GM18868 (cell line): ENCODE data around the gene SLC30A4.
"Not testable (repeated sequence)": the region's sequence is repeated elsewhere in the genome, so short reads cannot be mapped to it uniquely, and the experiment has no call there.

Experiments used
- ATAC-seq: cut with Tn5 transposase; IDR thresholded peaks from one replicate; pipeline ENCODE4 v1.9.1; 2021; ENCODE audit warnings: mild to moderate bottlenecking, moderate library complexity; ENCODE audit not compliant: unreplicated experiment

Gene SLC30A4, protein sequence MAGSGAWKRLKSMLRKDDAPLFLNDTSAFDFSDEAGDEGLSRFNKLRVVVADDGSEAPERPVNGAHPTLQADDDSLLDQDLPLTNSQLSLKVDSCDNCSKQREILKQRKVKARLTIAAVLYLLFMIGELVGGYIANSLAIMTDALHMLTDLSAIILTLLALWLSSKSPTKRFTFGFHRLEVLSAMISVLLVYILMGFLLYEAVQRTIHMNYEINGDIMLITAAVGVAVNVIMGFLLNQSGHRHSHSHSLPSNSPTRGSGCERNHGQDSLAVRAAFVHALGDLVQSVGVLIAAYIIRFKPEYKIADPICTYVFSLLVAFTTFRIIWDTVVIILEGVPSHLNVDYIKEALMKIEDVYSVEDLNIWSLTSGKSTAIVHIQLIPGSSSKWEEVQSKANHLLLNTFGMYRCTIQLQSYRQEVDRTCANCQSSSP

DNA sequence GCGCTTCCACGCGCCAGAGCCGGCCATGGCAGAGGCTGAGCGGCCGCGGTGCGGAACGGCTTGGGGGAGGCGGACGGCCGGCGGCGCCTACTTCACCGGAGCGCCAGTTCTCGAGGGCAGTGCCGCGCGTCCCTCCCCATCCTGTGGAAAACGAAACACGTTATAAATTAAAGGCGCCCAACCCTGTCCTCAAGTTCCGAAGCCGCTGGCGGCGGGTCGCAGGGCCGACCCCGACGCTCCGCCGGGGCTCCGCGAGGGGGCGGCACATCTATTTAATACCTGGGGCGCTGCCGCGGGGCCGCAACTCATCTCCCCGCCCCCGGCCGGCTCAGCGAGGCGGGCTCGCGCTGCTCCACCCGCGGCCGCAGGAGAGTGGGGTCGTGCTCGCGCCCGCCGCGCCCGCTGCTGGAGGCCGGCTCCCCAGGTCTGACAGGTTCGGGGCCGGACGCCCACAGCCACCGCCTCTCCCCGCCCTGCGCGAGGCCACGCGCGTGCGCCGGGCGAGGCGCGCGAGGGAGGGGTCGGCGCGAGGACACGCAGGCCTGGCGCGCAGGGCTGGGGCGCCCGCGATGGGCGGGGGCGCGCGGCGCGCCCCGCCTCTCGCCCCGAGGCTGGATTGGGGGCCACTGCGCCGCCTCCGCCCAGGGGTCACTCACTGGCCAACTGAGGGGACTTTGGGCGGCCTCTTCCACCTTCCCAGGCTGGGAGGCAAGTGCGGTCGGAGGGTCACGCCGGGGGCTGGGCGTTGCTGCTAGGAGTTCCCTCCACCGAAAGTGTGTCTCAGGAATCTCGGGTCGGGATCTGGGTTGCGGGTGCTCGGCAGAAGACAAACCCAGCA lies at the start of gene SLC30A4:
Gene SLC30A4, minus strand, starts transcription at position 428 of the 838 bp plus-strand sequence. Its CDS starts 401 bp downstream, at position 27.
- peak; percentile 84 for ATAC-seq

DNA sequence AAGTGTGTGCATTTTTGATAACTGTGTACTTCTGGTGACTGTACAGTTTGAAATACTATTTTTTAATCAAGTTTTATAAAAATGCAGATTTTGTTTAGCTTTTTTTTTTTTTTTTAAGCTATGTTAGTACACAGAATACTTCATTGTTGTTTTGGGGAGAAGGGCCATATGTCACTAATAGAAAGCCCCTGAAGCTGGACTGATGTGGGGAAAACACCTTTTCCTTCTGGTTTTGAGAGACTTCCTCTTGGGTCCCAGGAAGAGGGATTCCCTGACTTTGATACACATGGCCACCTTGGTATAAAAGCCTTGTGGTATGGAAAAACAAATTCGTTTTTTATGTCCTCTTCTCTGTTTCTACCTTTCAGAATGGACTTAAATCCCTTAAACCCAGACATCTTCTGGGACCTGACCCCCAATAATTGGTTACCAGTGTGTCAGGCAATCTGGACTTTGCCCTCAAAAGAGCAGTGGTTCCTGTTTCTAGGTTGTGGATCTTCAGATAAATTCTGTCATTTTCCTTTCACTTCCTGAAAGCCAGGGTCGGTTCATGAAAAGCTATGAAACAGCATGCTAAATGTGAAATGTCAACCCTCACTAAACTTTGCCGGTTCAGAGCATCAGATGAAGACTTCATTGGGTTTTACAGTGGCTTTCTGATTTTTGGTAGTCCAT lies 33.5 kb upstream of the SLC30A4 start:
- ATAC-seq, result no peak

DNA sequence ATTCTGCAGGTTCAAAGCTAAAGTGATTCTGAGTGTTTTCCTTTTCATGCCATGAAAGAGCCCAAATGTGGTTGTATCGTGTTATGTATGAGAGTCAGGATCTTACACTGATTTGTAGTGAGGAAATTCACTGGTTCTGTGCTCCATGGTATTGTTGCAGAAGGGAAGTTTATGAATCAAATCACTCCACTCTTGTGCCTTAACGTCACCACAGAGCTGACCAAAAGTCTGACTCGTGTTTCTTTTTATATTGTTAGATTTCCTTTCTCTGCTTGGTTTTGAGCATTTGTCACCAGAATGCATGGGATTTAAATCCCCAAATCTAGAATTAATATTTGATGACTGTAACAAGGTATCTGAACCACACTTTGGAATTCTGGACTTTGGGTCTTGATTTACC lies 29.1 kb upstream of the SLC30A4 start:
- ATAC-seq, result no peak

DNA sequence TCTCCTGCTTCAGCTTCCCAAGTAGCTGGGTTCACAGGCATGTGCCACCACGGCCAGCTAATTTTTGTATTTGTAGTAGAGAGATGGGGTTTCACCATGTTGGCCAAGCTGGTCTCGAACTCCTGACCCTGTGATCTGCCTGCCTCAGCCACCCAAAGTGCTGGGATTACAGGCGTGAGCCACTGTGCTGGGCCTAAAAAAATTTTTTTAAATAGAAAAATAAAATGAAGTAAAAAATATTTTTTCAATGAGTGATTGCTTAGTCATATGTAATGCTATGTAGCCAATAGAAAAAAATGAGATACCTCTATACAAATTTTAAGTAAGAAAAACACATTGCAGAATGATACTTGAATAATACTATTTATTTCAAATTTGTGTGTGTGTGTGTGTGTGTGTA lies 27.9 kb upstream of the SLC30A4 start:
- ATAC-seq, result no peak

DNA sequence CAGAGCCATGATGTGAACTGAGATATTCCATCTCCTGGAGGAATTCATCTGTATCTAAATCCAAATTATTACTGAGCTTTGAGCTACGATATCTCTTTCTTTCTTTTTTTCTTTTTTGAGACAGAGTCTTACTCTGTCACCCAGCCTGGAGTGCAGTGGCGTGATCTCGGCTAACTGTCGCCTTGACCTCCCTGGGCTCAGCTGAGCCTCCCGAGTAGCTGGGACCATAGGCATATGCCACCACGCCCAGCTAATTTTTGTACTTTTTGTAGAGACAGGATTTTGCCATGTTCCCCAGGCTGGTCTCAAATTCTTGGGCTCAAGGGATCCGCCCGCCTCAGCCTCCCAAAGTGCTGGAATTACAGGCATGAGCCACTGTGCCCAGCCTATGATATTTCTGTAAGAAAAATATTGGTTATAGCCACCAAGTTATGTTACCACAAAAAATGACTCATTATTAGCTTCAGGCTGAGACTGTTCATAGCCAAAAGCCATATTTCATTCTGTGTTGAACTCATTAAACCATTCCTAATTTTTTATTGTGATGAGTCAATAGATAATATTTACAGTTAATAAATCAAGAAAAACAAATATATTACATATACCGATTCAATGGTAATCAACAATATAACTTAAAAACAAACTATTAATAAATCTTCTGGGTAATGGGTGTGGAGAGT lies 27.1 kb upstream of the SLC30A4 start:
- no peak for ATAC-seq

DNA sequence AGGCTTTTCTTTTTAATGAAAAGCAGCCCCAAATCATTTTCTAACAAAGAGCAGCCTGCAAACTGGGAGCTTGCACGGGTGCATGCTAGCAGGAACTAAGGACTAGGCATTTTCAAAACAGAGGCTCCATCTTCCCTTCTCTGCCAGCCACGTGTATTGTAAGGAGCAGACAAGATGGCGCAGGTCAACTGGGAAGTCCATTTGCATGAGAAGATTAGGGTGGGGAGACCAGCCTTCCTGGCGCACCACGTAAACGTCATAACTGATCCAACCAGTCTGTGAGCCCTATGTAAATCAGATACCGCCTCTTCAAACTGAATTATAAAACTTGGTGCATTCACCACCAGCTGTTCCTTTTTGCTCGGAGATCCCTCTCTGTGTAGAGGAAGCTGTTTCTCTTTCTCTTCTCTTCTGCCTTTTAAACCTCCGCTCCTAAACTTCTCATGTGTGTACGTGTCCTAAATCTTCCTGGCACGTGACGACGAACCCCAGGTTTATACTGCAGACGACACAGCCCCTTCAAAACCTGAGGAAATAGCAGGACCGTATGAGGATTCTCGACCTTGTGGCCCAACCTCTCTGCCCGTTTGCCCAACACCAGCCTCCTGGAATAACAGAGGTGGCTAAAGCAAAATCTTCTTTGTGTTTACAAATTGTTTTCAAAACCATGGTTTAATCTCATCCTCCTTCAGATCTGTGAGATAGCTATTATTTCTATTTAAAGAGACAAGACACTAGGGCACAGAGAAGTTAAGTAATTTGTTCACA lies 26.4 kb upstream of the SLC30A4 start:
- no peak for ATAC-seq

DNA sequence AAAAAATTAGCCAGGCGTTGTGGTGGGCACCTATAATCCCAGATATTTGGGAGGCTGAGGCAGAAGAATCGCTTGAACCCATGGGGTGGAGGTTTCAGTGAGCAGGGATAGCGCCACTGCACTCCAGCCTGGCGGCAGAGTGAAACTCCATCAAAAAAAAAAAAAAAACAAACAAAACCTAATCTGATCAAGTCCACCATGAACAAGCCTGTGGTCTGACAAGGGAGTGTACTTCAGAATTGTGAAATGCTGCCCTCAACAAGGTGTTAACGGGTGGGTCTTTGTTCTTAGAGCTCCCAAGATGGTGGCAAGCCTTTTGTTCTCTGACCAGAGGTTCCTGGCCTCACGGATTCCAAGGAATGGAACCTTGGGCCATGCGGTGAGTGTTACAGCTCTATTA lies 24.2 kb upstream of the SLC30A4 start:
- no peak for ATAC-seq

DNA sequence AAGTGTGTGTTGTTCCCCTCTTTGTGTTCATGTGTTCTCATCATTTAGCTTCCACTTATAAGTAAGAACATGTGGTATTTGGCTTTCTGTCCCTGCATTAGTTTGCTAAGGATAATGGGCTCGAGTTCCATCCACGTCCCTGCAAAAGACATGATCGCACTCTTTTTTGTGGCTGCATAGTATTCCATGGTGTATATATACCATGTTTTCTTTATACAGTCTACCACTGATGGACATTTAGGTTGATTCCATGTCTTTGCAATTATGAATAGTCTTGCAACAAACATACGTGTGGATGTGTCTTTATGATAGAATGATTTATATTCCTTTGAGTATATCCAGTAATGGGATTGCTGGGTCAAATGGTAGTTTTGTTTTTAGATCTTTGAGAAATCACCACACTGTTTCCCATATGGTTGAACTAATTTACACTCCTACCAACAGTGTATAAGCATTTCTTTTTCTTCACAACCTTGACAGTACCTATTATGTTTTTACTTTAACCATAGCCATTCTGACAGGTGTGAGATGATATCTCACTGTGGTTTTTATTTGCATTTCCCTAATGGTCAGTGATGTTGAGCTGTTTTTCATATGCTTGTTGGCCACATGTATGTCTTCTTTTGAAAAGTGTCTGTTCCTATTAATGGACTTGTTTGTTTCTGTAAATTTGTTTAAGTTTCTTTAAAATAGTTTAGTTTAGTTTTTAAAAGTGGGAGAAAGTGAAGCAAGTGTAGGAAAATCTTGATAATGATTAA lies 21.9 kb upstream of the SLC30A4 start:
- ATAC-seq, result no peak

DNA sequence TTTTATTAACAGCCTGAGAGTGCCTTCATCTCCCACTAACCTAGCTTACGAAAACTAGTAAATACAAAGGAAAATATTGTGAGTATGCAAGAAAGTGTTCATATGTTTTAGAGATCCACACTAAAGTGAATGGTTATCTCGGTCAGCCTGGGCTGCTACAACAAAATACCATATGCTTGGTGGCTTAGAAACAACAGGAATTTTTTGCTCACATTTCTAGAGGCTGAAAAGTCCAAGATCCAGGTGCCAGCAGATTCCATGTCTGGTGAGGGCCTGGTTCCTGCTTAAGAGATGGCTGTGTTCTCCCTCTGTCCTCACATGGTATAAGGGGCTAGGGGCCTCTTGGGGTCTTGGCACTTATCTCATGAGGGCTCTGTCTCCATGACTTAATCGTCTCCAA lies 20.5 kb upstream of the SLC30A4 start:
- no peak for ATAC-seq

DNA sequence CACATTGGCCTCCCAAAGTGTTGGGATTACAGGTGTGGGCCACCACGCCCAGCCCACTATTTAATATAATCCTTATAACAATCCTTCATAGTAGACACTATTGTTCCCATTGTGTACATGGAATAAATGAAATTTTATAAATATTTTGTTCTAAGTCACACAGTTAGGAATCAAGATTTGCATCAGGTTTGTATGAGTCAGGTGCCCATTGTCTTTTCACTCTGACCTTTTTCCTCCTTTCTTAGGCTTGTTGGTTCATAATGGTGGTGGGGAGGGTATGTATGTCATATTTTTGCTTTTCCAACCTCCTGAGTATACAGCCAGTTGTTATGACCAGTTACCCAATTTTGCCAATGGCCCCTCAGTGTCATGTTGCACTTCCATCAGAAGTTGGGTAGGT lies 18.0 kb upstream of the SLC30A4 start:
- ATAC-seq, result no peak

DNA sequence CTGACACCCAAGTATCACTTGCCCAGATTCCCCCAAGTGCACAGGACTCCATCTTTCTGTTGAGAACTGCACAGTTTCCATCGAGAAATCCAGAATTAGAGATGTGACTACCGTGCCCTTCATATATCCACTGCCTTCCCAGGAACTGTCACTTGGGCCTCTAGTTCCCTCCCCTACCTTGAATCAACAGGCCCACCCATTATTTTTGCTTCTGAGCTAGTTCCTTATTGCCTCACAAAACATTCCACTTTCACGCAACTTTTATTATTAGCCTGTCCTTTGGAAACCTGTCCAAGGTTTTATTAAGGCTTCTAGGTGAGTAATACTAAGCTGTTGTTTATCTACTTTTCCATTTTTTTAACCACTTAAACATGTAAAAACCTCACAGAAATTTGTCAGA lies 17.1 kb upstream of the SLC30A4 start:
- no peak for ATAC-seq

DNA sequence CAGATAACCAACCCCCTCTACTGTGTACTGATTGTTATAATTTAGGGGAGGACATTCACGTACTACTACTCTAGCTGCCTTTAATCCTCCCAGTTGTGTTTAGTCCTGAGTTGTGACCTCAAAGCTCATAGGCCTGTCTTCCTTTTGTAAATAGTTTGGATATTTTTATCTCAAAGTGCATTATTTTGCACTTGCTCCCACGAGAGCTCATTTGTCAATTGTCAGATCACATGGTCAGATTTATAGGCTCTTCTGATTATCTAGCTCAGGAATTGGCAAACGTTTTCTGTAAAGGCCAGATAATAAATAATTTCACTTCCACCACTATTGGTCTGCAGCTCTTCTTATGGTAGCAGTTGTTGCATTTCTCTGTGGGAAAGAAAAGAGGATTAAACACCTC lies 14.4 kb upstream of the SLC30A4 start:
- no peak for ATAC-seq

DNA sequence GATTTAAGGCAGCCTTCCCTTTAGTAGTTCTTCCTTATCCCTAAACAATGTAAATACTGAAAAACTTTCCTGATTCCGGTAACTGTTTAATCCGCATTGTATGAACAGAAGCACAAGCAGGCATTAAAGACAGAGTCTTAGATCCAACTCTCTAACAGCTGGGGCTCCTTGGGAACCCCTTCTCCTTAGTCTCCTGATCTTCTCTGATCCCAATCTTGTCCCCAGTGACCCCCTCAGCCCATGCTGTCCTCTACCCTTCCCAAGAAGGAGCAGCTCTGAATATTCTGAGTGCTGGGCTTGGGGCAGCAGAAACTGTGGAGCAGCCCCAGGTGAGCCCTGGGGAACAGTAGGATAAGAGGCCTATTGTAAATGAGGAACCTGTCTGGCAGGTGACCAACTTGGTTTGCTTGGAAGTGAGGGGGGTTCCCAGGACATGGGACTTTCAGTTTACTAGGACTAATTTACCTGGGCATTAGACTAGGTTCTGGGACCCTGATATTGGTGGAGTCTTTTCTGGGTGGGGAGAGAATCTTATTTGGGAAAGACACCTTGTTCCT lies 13.0 kb upstream of the SLC30A4 start:
- no peak for ATAC-seq

DNA sequence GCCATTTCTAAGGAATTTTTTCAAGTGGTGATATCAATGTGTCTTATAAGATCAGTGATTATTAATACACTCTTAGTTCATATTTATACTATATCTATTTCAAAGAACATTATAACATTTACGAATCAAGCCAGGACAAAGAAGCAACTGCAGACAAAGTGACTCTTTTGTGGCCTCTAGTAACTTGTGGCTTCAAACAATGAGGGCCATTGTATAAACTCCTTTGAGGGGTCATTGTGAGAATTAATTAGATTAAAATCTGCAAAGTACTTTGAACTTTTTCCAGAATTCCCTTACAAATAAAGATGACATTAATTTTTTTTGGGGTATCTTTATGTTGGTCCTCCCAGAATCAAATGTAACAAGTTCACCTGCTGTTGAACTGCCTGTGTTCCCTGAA lies 12.3 kb upstream of the SLC30A4 start:
- no peak for ATAC-seq

DNA sequence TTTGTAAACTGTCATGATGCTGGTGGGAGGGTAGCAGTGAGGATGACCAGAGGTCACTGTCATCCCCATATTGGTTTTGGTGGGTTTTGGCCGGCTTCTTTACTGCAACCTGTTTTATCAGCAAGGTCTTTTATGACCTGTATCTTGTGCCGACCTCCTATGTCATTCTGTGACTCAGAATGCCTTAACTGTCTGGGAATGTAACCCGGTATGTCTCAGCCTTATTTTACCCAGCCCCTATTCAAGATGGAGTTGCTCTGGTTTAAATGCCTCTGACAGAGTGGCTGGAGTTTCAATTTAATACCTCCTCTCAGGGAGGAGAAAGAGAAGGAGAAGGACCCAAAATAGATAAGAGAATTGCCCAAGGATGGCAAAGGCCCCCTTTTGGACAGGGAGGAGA lies 10.3 kb upstream of the SLC30A4 start:
- not testable (repeated sequence) for ATAC-seq

DNA sequence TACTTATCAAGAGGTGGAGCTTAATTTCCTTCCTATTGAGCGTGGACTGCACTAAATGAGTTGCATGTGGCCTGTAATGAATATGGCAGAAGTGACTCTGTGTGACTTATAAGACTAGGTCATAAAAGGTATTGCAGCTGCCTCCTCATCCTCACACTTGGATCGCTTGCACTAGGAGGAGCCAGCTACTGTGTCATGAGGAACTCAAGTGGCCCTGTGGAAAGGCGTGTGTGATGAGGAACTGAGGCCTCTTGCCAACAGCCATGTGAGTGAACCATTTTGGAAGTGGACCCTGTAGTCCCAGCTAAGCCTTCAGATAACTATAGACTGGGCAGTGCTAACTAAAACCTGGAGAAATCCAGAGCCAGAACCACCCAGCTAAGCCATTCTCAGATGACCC lies 7.1 kb upstream of the SLC30A4 start:
- no peak for ATAC-seq

DNA sequence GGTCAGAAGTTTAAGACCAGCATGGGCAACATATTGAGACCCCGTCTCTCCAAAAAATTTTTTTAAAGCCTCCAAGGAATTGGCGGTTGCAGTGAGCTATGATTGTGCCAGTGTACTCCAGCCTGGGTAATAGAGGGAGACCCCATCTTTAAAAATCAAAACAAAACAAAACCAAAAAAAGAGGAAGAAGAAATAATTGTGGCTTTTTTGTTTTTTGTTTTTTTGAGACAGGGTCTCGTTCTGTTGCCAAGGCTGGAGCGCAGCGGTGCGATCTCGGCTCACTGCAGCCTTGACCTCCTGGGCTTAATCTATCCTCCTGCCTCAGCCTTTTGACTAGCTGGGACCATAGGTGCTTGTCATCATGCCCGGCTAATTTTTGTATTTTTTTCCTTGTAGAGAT lies 4.5 kb upstream of the SLC30A4 start:
- ATAC-seq, result no peak

DNA sequence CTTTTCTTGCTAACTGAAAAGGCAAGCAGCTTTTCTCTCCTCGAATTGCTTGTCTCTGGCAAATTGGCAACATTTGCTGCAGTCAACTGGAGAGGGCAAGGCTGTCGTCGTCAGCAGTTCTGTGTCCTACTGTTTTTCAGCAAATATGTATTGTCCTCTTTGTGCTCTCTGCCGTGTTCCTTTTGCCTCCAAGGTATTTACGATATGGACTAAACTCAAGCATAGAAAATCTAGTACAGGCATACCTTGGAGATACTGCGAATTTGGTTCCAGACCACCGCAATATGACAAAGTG lies 558 bp upstream of the SLC30A4 start:
- ATAC-seq, result no peak

DNA sequence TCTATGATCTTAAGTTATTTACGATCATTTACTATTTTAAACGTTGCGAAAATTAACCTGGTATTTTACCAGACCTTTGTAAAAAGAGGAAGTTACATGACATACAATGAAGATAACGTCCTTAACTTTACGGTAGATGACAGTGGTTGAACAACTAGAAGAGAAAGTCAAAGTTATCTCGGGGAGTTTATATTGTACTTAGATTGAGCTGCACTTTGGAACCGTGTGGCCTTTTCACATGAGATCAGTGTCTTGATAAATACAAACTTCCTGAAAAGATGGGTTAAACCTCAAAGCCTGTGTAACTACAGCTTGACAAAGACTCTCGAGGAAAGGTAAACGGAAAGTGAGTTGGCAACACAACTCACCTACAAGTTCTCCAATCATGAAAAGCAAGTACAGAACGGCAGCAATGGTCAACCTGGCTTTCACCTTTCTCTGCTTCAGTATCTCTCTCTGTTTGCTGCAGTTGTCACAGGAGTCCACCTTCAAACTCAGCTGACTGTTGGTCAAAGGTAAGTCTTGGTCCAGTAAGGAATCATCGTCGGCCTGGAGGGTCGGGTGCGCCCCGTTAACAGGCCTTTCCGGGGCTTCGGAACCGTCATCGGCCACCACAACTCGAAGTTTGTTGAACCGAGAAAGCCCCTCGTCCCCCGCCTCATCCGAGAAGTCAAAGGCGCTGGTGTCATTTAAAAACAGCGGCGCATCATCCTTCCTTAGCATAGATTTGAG lies 793 bp downstream of the SLC30A4 start:
- ATAC-seq, result no peak
